H1 (cell line): Measurements from ENCODE around the gene PDZD4. TPM values are rescaled to one million over a fixed set of nuclear protein-coding genes. Genes with fewer than 3 reads are reported as not detected.

Experiments
- CTCF ChIA-PET: fragments of 300-600 bp; sonication (Branson Sonifier 250); formaldehyde crosslinking; loops from one replicate; lab custom pipeline; 2021; ENCODE audit not compliant: partially characterized antibody; lab: Charles Lee
- POLR2A ChIA-PET: fragments of 300-600 bp; sonication (Branson Sonifier 250); formaldehyde crosslinking; loops from one replicate; lab custom pipeline; 2021; ENCODE audit warnings: inconsistent platforms; ENCODE audit not compliant: partially characterized antibody; lab: Charles Lee
- DNase-seq, 2 experiments: peaks; one replicate each; pipeline versions ENCODE4 v3.0.0 to v3.0.0-alpha.2; 2010 to 2022; ENCODE audit warnings: low spot score in 2 of 2, low read depth in 1 of 2, mixed read lengths in 1 of 2
- FAIRE-seq: peaks from 2 replicates; lab custom pipeline; 2011; peaks lifted over from hg19 to GRCh38; lab: Jason Lieb, UNC
- H2AFZ ChIP-seq: 2 replicates; pipeline ENCODE4 v1.8.1; 2012; ENCODE audit warnings: low read length, inconsistent platforms
- H2AK5ac ChIP-seq: 2 replicates; pipeline ENCODE4 v1.6.1; 2013; ENCODE audit warnings: low read depth, low read length
- H2BK120ac ChIP-seq: replicated peaks from 2 replicates; pipeline ENCODE3; 2013; ENCODE audit warnings: low read depth, low read length, inconsistent platforms
- H2BK12ac ChIP-seq: 2 replicates; pipeline ENCODE4 v1.6.1; 2013; ENCODE audit warnings: low read depth, low read length
- H2BK15ac ChIP-seq: 2 replicates; pipeline ENCODE4 v1.6.1; 2013; ENCODE audit warnings: low read length
- H2BK20ac ChIP-seq: 2 replicates; pipeline ENCODE4 v1.6.1; 2013; ENCODE audit warnings: low read length
- H2BK5ac ChIP-seq: 2 replicates; pipeline ENCODE4 v1.6.1; 2013; ENCODE audit warnings: low read depth, low read length
- H3K14ac ChIP-seq: 2 replicates; pipeline ENCODE4 v1.6.1; 2013; ENCODE audit warnings: inconsistent platforms; ENCODE audit not compliant: insufficient read length
- H3K18ac ChIP-seq: 2 replicates; pipeline ENCODE4 v1.6.1; 2013; ENCODE audit warnings: low read length; ENCODE audit errors: extremely low read depth
- H3K23ac ChIP-seq: 2 replicates; pipeline ENCODE4 v1.6.1; 2013; ENCODE audit warnings: inconsistent platforms; ENCODE audit not compliant: insufficient read length
- H3K23me2 ChIP-seq: 2 replicates; pipeline ENCODE4 v1.6.1; 2013; ENCODE audit warnings: low read depth, low read length
- H3K27ac ChIP-seq: 2 replicates; pipeline ENCODE4 v1.6.1; 2011; ENCODE audit warnings: low read depth, low read length, inconsistent platforms
- H3K27me3 ChIP-seq, 4 experiments: replicated peaks in 1 of 4; 1 replicate in 1 of 4; 2 replicates in 3 of 4; pipeline versions ENCODE4 v1.6.1 to v1.8.1; 2011 to 2013; ENCODE audit warnings: low read length in 3 of 4, mild to moderate bottlenecking in 3 of 4, inconsistent platforms in 2 of 4, mixed read lengths in 2 of 4, moderate library complexity in 1 of 4; ENCODE audit not compliant: control insufficient read depth in 3 of 4, insufficient read depth in 3 of 4; ENCODE audit errors: extremely low read depth in 1 of 4
- H3K36me3 ChIP-seq, 4 experiments: 2 replicates each; pipeline versions ENCODE4 v1.6.1 to v1.8.1; 2011 to 2013; ENCODE audit warnings: mild to moderate bottlenecking in 4 of 4, low read length in 3 of 4, moderate library complexity in 2 of 4, control low read depth in 1 of 4, inconsistent platforms in 1 of 4; ENCODE audit not compliant: insufficient read depth in 4 of 4, control insufficient read depth in 2 of 4
- H3K4ac ChIP-seq: replicated peaks from 2 replicates; pipeline ENCODE3; 2013; ENCODE audit warnings: low read length, low read depth, mixed read lengths, inconsistent platforms; ENCODE audit not compliant: insufficient read length
- H3K4me1 ChIP-seq, 4 experiments: replicated peaks in 1 of 4; 1 replicate in 1 of 4; 2 replicates in 3 of 4; pipeline versions ENCODE4 v1.6.1 to v1.8.1; 2011 to 2013; ENCODE audit warnings: low read length in 3 of 4, inconsistent platforms in 2 of 4, mixed read lengths in 1 of 4; ENCODE audit not compliant: insufficient read depth in 4 of 4, control insufficient read depth in 3 of 4
- H3K4me2 ChIP-seq, 2 experiments: 2 replicates each; pipeline versions ENCODE4 v1.6.1 to v1.8.1; 2011 to 2013; ENCODE audit warnings: low read depth in 2 of 2, low read length in 2 of 2, control low read depth in 1 of 2, inconsistent platforms in 1 of 2, mild to moderate bottlenecking in 1 of 2; ENCODE audit not compliant: insufficient read depth in 1 of 2
- H3K4me3 ChIP-seq, 4 experiments: fragments of 200-600, 300-600 bp in 1 of 4; sonication (generic), shearing (Covaris generic), sonication (Bioruptor Twin) in 1 of 4; 2 replicates each; pipeline versions ENCODE4 v1.5.1 to v1.8.1; 2011 to 2016; ENCODE audit warnings: low read length in 4 of 4, low read depth in 3 of 4, control low read depth in 2 of 4, inconsistent platforms in 2 of 4, mild to moderate bottlenecking in 2 of 4, mixed read lengths in 1 of 4, moderate library complexity in 1 of 4; ENCODE audit not compliant: insufficient read depth in 2 of 4; ENCODE audit errors: extremely low read depth in 1 of 4
- H3K56ac ChIP-seq: replicated peaks from 2 replicates; pipeline ENCODE3; 2013; ENCODE audit warnings: low read depth, mild to moderate bottlenecking, mixed read lengths, low read length, inconsistent platforms; ENCODE audit not compliant: insufficient read length
- H3K79me1 ChIP-seq: 2 replicates; pipeline ENCODE4 v1.6.1; 2013; ENCODE audit warnings: low read depth, low read length, control low read depth
- H3K79me2 ChIP-seq, 2 experiments: 2 replicates each; pipeline versions ENCODE4 v1.6.1 to v1.8.1; 2012 to 2013; ENCODE audit warnings: low read length in 2 of 2, mild to moderate bottlenecking in 2 of 2, inconsistent platforms in 1 of 2; ENCODE audit not compliant: insufficient read depth in 2 of 2, control insufficient read depth in 1 of 2
- H3K9ac ChIP-seq, 4 experiments: replicated peaks in 1 of 4; 1 replicate in 1 of 4; 2 replicates in 3 of 4; pipeline versions ENCODE4 v1.6.1 to v1.8.1; 2011 to 2013; ENCODE audit warnings: low read depth in 3 of 4, low read length in 3 of 4, control low read depth in 2 of 4, mild to moderate bottlenecking in 2 of 4, moderate library complexity in 2 of 4, inconsistent platforms in 1 of 4; ENCODE audit errors: extremely low read depth in 1 of 4
- H3K9me3 ChIP-seq, 2 experiments: 2 replicates each; pipeline versions ENCODE4 v1.6.1 to v1.8.1; 2012 to 2013; ENCODE audit warnings: mild to moderate bottlenecking in 2 of 2, moderate library complexity in 2 of 2, control low read depth in 1 of 2, inconsistent platforms in 1 of 2, low read depth in 1 of 2, low read length in 1 of 2, mixed read lengths in 1 of 2; ENCODE audit not compliant: insufficient read depth in 2 of 2
- H4K20me1 ChIP-seq, 2 experiments: replicated peaks in 1 of 2; 2 replicates each; pipeline versions ENCODE3 to v1.8.1; 2011 to 2013; ENCODE audit warnings: inconsistent platforms in 2 of 2, low read length in 2 of 2, mild to moderate bottlenecking in 1 of 2; ENCODE audit not compliant: insufficient read depth in 2 of 2, control insufficient read depth in 1 of 2
- H4K5ac ChIP-seq: 2 replicates; pipeline ENCODE4 v1.6.1; 2013; ENCODE audit warnings: low read length, low read depth, mixed read lengths, inconsistent platforms; ENCODE audit not compliant: insufficient read length
- H4K8ac ChIP-seq: 2 replicates; pipeline ENCODE4 v1.8.0; 2013; ENCODE audit warnings: mild to moderate bottlenecking, moderate library complexity, low read length, inconsistent platforms; ENCODE audit not compliant: insufficient read depth; ENCODE audit errors: extremely low read depth
- H4K91ac ChIP-seq: replicated peaks from 2 replicates; pipeline ENCODE3; 2013; ENCODE audit warnings: low read length, mixed read lengths, inconsistent platforms; ENCODE audit not compliant: insufficient read length
- BCL11A ChIP-seq, 2 experiments: IDR thresholded peaks; one replicate each; pipeline ENCODE4 v1.6.1; 2011; ENCODE audit warnings: low read depth in 2 of 2, low read length in 2 of 2, mild to moderate bottlenecking in 2 of 2
- GABPA ChIP-seq: IDR thresholded peaks from 2 replicates; pipeline ENCODE4 v1.6.1; 2011; ENCODE audit warnings: mild to moderate bottlenecking, low read length, moderate library complexity, borderline replicate concordance; ENCODE audit not compliant: insufficient read depth
- KDM4A ChIP-seq: IDR thresholded peaks from one replicate; pipeline ENCODE4 v1.7.1; 2012; ENCODE audit warnings: low read depth, mild to moderate bottlenecking, moderate library complexity, low read length, inconsistent platforms; ENCODE audit not compliant: severe bottlenecking
- POLR2A ChIP-seq, 2 experiments: IDR thresholded peaks; 1 replicate in 1 of 2; 2 replicates in 1 of 2; pipeline ENCODE4 v1.6.1; 2011; ENCODE audit warnings: low read depth in 2 of 2, low read length in 2 of 2, mild to moderate bottlenecking in 2 of 2; ENCODE audit errors: control extremely low read depth in 1 of 2
- POU5F1 ChIP-seq: IDR thresholded peaks from 2 replicates; pipeline ENCODE4 v1.6.1; 2011; ENCODE audit warnings: low read depth, mild to moderate bottlenecking, low read length, moderate library complexity
- RXRA ChIP-seq: IDR thresholded peaks from 2 replicates; pipeline ENCODE4 v1.6.1; 2011; ENCODE audit warnings: low read depth, mild to moderate bottlenecking, low read length, moderate library complexity; ENCODE audit not compliant: insufficient read depth
- SAP30 ChIP-seq: fragments of 300-600 bp; sonication (generic); IDR thresholded peaks from 2 replicates; pipeline ENCODE4 v1.7.1; 2012; ENCODE audit warnings: low read length, moderate library complexity, mild to moderate bottlenecking, inconsistent platforms; ENCODE audit not compliant: insufficient read depth, insufficient replicate concordance
- SIRT6 ChIP-seq: IDR thresholded peaks from one replicate; pipeline ENCODE4 v1.7.1; 2012; ENCODE audit warnings: low read length, inconsistent platforms
- SIX5 ChIP-seq: IDR thresholded peaks from 2 replicates; pipeline ENCODE4 v1.6.1; 2011; ENCODE audit warnings: mild to moderate bottlenecking, low read depth, low read length
- SP4 ChIP-seq: IDR thresholded peaks from 2 replicates; pipeline ENCODE4 v1.6.1; 2012; ENCODE audit warnings: low read length, inconsistent platforms
- WGBS, 2 experiments: shearing (Covaris generic) in 1 of 2; methylation state at CpG; one replicate each; pipeline versions ENCODE4 v1.1.6 to v1.1.7; 2013 to 2015; ENCODE audit warnings: low lambda C conversion rate in 2 of 2, mixed read lengths in 2 of 2, inconsistent platforms in 1 of 2, low coverage in 1 of 2, missing lambda C conversion rate in 1 of 2; ENCODE audit not compliant: insufficient replicate concordance in 2 of 2, insufficient coverage in 1 of 2, insufficient read length in 1 of 2; ENCODE audit errors: extremely low coverage in 1 of 2, missing lambda C conversion rate in 1 of 2; 5-methylcytosine and 5-hydroxymethylcytosine counted together
- polyA plus RNA-seq, 7 experiments: library from polyadenylated mRNA; depleted of rRNA in 3 of 7; stranded (reverse) in 5 of 7; unstranded in 2 of 7; fragments of >200 nt in 5 of 7; fragments of 200-250 nt in 2 of 7; gene quantifications; 1 replicate in 5 of 7; 2 replicates in 1 of 7; 4 replicates in 1 of 7; pipeline versions ENCODE4 v1.2.1 to v1.2.3, GENCODE V29; 2011 to 2013; ENCODE audit warnings: missing spikeins in 2 of 7, mixed read lengths in 2 of 7
- total RNA-seq: library from RNA; stranded (reverse); fragmentation: NEBNext Ultra II Directional; extraction: Animal tissue kit (Norgen Biotek cat#: 25700); gene quantifications from 2 replicates; pipeline ENCODE4 v1.2.1, GENCODE V29; 2021

The PDZD4 gene
- total and polyA plus RNA-seq, 2 of the 8 experiments (the other 6 are each of a cell fraction or from before 2014, with no cell fraction given) = 45.8 to 169 TPM

DNA sequence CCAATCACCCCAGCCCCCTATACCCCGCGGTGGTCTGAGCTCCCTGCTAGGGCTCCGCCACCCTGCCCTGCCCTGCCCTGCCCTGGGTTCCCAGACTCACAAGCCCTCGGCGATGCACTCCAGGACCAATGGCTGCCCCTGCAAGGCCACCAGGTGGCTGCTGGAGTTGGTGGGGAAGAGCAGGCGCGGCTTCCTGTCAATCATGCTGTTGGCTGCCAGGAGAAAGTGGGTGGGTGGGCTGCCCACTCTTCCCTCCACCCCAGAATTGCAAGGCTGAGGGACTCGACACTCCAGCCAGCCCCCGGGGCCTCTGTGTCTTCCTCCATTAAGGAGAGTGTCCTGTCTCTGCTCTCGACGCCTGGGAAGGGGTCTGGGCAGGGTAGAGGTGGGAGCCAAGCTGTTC, 39.9 kb upstream of the PDZD4 start:
- Histone ChIP-seq H3K18ac (no peak overlapping the region), H2BK5ac (no peak overlapping the region), H4K5ac (no peak overlapping the region), H3K56ac (no peak overlapping the region), H3K23ac (no peak overlapping the region), H4K91ac (no peak overlapping the region), H2BK12ac (no peak overlapping the region), H2AFZ (no peak overlapping the region), H4K20me1 (peaks cover 2 to 9% of the 10 kb centered on the region in 2 experiments), H3K14ac (no peak overlapping the region), H3K79me2 (no peaks in the 10 kb centered on the region), H3K23me2 (no peaks in the 10 kb centered on the region), H2BK20ac (no peak overlapping the region), H3K27ac (no peak overlapping the region), H3K4me3 (no peak overlapping the region), H2BK120ac (no peak overlapping the region), H3K9me3 (no peaks in the 10 kb centered on the region), H4K8ac (no peak overlapping the region), H2AK5ac (no peak overlapping the region), H3K9ac (no peak overlapping the region), H3K27me3 (no peaks in the 10 kb centered on the region; a peak in 1 of 7 replicates), H3K79me1 (no peaks in the 10 kb centered on the region), H2BK15ac (no peak overlapping the region), H3K4ac (no peak overlapping the region), H3K4me2 (no peak overlapping the region), H3K4me1 (peaks cover 0 to 10% (median 2%) of the 10 kb centered on the region in 4 experiments; a peak in 5 of 7 replicates), H3K36me3 (peaks cover 0 to 18% (median under 1%) of the 10 kb centered on the region in 4 experiments; a peak in 1 of 8 replicates)
- FAIRE-seq (no peak), DNase-seq (no peak)
- ChIA-PET CTCF (interaction anchor here (0.7 to 1.5 kb wide), 2 partner anchors 14 to 41 kb away, joined by 3 read pairs; no protein-coding TSS in a partner anchor), POLR2A (no interaction called here)
- WGBS, 2 experiments = 100% methylated on average over 5 of the region's 11 CpGs; no CpG with 5 or more reads in 1 of the 2 experiments
- no peak for TF ChIP-seq SIRT6
- TF ChIP-seq POU5F1 = no peak
- no peak for TF ChIP-seq BCL11A (IDR thresholded peaks at IDR 0.05; ENCODE audit: low read depth in 2 of 2, low read length in 2 of 2)
- no peak for TF ChIP-seq GABPA
- TF ChIP-seq POLR2A (IDR thresholded peaks at IDR 0.05; ENCODE audit: control extremely low read depth in 1 of 2, low read depth in 2 of 2, low read length in 2 of 2) = no peak
- no peak for TF ChIP-seq KDM4A
- no peak for TF ChIP-seq SIX5
- no peak for TF ChIP-seq SAP30
- no peak for TF ChIP-seq SP4
- TF ChIP-seq RXRA = no peak
